Measurements from ENCODE around the gene MMP17.

DNA sequence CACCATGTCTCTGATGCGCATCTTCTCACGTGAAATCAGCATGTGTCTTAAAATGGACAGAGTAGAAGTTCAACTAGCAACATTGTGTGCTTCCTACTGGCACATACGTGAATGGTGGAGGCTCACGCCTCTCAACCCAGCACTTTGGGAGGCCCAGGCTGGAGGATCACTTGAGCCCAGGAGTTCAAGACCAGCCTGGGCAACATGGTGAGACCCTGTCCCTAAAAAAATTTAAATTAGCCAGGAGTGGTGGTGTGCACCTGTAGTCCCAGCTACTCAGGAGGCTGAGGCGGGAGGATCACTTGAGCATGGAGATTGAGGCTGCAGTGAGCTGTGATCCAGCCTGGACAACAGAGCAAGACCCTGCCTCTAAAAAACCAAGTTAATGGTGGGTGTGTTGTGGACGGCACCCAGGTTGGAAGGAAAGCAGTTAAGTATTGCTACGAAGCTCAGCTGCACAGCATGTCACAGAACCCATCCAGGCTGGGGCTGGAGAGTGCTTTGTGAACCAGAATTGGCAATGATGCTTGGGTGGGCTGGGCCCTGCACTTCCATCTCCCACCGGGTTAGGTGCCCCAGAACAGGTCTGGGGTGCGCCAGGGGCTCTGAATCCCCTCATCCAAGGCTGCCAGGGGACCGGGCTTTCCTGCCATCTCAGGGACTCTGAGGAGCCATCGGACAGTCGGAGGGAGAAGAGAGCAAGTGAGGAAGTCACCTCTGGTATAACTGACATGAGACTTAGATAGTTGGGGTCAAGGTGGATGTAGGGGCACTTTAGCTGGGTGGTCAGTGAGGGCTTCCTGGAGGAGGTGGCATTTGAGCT, 33.3 kb downstream of the MMP17 start:
- TF ChIP-seq POLR2A (IDR thresholded peaks at IDR 0.05; ENCODE audit: low read length) (peak; percentile 1), GATA1 (IDR thresholded peaks at IDR 0.05; ENCODE audit: low read depth, low read length) (no peak)

All from erythroblast (primary cell).